ENCODE data around the gene NEGR1.

The NEGR1 gene

GRCh38 chr1:71521655-71522264 is 760.6 kb downstream of the NEGR1 start:
- TF ChIP-seq CTCF (IDR thresholded peaks at IDR 0.05) = peak; percentile 93

GRCh38 chr1:71511505-71511904 is 770.8 kb downstream of the NEGR1 start:
- TF ChIP-seq CTCF (IDR thresholded peaks at IDR 0.05) = no peak

- no peak for TF ChIP-seq CTCF (IDR thresholded peaks at IDR 0.05)
Observed at GRCh38 chr1:71510725-71511124, 771.6 kb downstream of the NEGR1 start.

DNA sequence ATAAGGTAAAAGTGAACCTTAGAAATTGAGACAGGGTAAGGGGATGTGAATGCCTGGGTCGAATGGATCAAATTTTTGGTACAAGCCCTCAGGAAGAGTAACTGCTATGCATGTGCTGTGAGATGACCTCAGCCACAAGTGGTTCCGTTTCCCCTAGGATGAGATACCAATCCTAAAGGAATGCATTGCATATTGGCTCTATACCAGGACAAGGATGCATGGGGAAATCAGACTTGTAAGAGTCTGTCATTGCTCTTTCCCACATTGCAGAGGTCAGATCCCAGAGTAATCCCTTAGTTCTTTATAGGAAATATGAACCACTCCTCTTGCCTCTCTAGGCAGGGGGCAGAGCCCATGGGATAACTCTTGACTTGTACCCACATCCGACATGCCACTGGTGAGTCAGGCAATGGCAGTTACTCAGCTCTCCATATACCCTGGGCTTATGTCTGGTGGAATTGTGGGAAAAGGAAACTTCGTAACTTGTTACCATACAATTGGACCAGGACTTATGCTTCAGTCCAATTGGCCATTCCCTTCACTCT is 773.2 kb downstream of the NEGR1 start:
- TF ChIP-seq CTCF (IDR thresholded peaks at IDR 0.05) = no peak

DNA sequence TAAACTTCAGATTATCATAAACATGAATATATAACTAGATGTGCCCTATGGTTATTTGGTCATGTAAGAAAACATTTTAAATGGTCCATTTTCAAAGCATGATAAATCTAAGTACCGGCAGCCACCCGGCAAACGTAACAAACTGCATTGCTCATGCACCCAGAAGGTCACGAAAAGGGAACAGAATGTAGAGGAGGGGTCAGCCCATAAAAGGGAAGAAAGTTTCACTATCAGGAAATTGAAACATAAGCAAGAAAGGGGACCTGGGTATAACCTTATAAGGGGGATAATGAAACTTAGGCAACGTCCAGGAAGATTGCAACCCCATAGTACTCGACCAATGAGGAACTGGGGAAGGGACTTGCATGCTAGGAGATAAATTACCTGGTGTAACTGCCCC is 780.3 kb downstream of the NEGR1 start:
- no peak for TF ChIP-seq CTCF (IDR thresholded peaks at IDR 0.05)

DNA sequence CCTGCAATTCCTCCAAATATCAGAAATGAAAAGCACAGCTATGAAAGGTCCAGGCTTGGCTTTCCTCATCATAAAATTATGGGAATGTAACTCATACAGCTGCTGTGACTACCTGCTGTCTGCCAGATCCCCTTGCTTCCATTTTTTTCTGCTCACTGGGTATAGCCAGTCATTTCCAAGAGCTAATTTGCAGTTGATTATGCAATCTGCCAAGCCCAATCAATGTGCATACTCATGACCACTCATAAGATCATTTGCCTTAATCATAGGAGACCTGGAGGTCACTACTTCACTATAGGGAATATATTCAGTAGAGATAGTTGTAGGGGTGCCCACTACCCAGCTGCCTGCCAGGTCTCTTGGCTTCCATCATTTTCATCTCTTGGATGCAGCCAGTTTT is 783.8 kb downstream of the NEGR1 start:
- no peak for TF ChIP-seq CTCF (IDR thresholded peaks at IDR 0.05)

- no peak for TF ChIP-seq CTCF (IDR thresholded peaks at IDR 0.05)
Observed at GRCh38 chr1:71494163-71494562, 788.2 kb downstream of the NEGR1 start.
